Measurements from ENCODE around the gene KIF13A. TPM values are rescaled to one million over a fixed set of nuclear protein-coding genes. Genes with fewer than 3 reads are reported as not detected.

KIF13A gene
- total RNA-seq, 3 donors from 2014 or later: 40.0 to 60.4 (median 49.6) TPM

- Histone ChIP-seq H3K4me1 (no peaks in the 10 kb centered on the region), H3K27me3 (no peaks in the 10 kb centered on the region), H3K36me3 (peaks cover 7% of the 10 kb centered on the region), H3K4me3 (no peak overlapping the region), H3K27ac (no peak overlapping the region), H3K9me3 (no peaks in the 10 kb centered on the region)
- no peak for TF ChIP-seq POLR2A (IDR thresholded peaks at IDR 0.05)
- TF ChIP-seq POLR2AphosphoS5 (IDR thresholded peaks at IDR 0.05): no peak
- no peak for TF ChIP-seq CTCF (IDR thresholded peaks at IDR 0.05)
- no peak for DNase-seq (ENCODE audit: low spot score in 2 of 2)
- intact Hi-C loops (cut with DNase I; ENCODE audit: low total_unique reads): no loop called here
Measured at GRCh38 chr6:17771609-17772008, 215.8 kb downstream of the KIF13A start.

- Histone ChIP-seq H3K4me3 (no peak overlapping the region), H3K9me3 (no peaks in the 10 kb centered on the region), H3K27ac (no peak overlapping the region), H3K36me3 (peaks cover 19% of the 10 kb centered on the region), H3K4me1 (no peaks in the 10 kb centered on the region), H3K27me3 (no peaks in the 10 kb centered on the region)
- TF ChIP-seq CTCF (IDR thresholded peaks at IDR 0.05) (no peak), POLR2A (IDR thresholded peaks at IDR 0.05) (no peak), POLR2AphosphoS5 (IDR thresholded peaks at IDR 0.05) (no peak)
- DNase-seq (ENCODE audit: low spot score in 2 of 2): no peak
- intact Hi-C loops (cut with DNase I; ENCODE audit: low total_unique reads): no loop called here
Measured at GRCh38 chr6:17768881-17769280, 218.6 kb downstream of the KIF13A start.

GRCh38 chr6:17768388-17768787, 219.0 kb downstream of the KIF13A start:
- intact Hi-C loops (cut with DNase I; ENCODE audit: low total_unique reads): no loop called here
- H3K27ac ChIP-seq: no peak overlapping the region
- no peaks in the 10 kb centered on the region for H3K27me3 ChIP-seq
- no peaks in the 10 kb centered on the region for H3K4me1 ChIP-seq
- no peak for DNase-seq (ENCODE audit: low spot score in 2 of 2)
- TF ChIP-seq CTCF (IDR thresholded peaks at IDR 0.05) (no peak), POLR2A (IDR thresholded peaks at IDR 0.05) (no peak), POLR2AphosphoS5 (IDR thresholded peaks at IDR 0.05) (no peak)
- no peaks in the 10 kb centered on the region for H3K9me3 ChIP-seq
- peaks cover 19% of the 10 kb centered on the region for H3K36me3 ChIP-seq
- H3K4me3 ChIP-seq: no peak overlapping the region

GRCh38 chr6:17762651-17763050, 224.8 kb downstream of the KIF13A start:
- peaks cover 11% of the 10 kb centered on the region for H3K36me3 ChIP-seq
- H3K4me3 ChIP-seq: no peak overlapping the region
- DNase-seq (ENCODE audit: low spot score in 2 of 2): no peak
- no peaks in the 10 kb centered on the region for H3K9me3 ChIP-seq
- H3K27ac ChIP-seq: no peak overlapping the region
- no peaks in the 10 kb centered on the region for H3K27me3 ChIP-seq
- intact Hi-C loops (cut with DNase I; ENCODE audit: low total_unique reads): no loop called here
- TF ChIP-seq POLR2A (IDR thresholded peaks at IDR 0.05) (no peak), CTCF (IDR thresholded peaks at IDR 0.05) (no peak), POLR2AphosphoS5 (IDR thresholded peaks at IDR 0.05) (no peak)
- H3K4me1 ChIP-seq: no peaks in the 10 kb centered on the region

- H3K27me3 ChIP-seq: no peaks in the 10 kb centered on the region
- H3K27ac ChIP-seq: no peak overlapping the region
- intact Hi-C loops (cut with DNase I; ENCODE audit: low total_unique reads): no loop called here
- H3K4me3 ChIP-seq: no peak overlapping the region
- H3K36me3 ChIP-seq: no peaks in the 10 kb centered on the region
- no peak for TF ChIP-seq POLR2A (IDR thresholded peaks at IDR 0.05)
- TF ChIP-seq CTCF (IDR thresholded peaks at IDR 0.05): no peak
- TF ChIP-seq POLR2AphosphoS5 (IDR thresholded peaks at IDR 0.05): no peak
- H3K9me3 ChIP-seq: no peaks in the 10 kb centered on the region
- no peaks in the 10 kb centered on the region for H3K4me1 ChIP-seq
- no peak for DNase-seq (ENCODE audit: low spot score in 2 of 2)
Measured at GRCh38 chr6:17758119-17758518, 229.3 kb downstream of the KIF13A start.

Measured in breast epithelium (tissue), 4 donors.